ENCODE data around the gene UBXN4. TPM values are rescaled to one million over a fixed set of nuclear protein-coding genes. Genes with fewer than 3 reads are reported as not detected.

UBXN4 gene
- total and polyA plus RNA-seq, 2 donors from 2014 or later, result 33.0 to 96.8 TPM

GRCh38 chr2:135762022-135762421 lies 20.4 kb downstream of the UBXN4 start:
- H3K9me3 ChIP-seq (ENCODE audit: control insufficient read depth in 2 of 3, insufficient read depth in 1 of 3, low read length in 3 of 3), result peaks cover 0 to 4% (median 3%) of the 10 kb centered on the region in 3 donors
- H3K4me1 ChIP-seq (ENCODE audit: control insufficient read depth in 2 of 3, insufficient read depth in 2 of 3, low read depth in 1 of 3, low read length in 3 of 3), result no peaks in the 10 kb centered on the region
- H3K4me3 ChIP-seq (ENCODE audit: low read length in 3 of 3), result no peak overlapping the region
- H3K27ac ChIP-seq (ENCODE audit: low read depth in 2 of 2, low read length in 2 of 2), result no peak overlapping the region
- TF ChIP-seq CTCF (IDR thresholded peaks at IDR 0.05; ENCODE audit: borderline replicate concordance, extremely low read depth, insufficient read depth), result no peak
- peaks cover 11 to 31% (median 20%) of the 10 kb centered on the region in 3 donors for H3K36me3 ChIP-seq (ENCODE audit: control insufficient read depth in 2 of 3, insufficient read depth in 3 of 3, low read length in 3 of 3)
- DNase-seq (no peak), FAIRE-seq (no peak)
- intact Hi-C loops (cut with DNase I), result no loop called here
- H3K9ac ChIP-seq (ENCODE audit: low read length in 3 of 3), result no peak overlapping the region
- H3K27me3 ChIP-seq (ENCODE audit: control insufficient read depth, insufficient read depth, low read length), result no peaks in the 10 kb centered on the region

- Histone ChIP-seq H3K9me3 (ENCODE audit: control insufficient read depth in 2 of 3, insufficient read depth in 1 of 3, low read length in 3 of 3) (peaks cover 0 to 1% (median 0%) of the 10 kb centered on the region in 3 donors), H3K4me3 (ENCODE audit: low read length in 3 of 3) (no peak overlapping the region), H3K9ac (ENCODE audit: low read length in 3 of 3) (no peak overlapping the region), H3K4me1 (ENCODE audit: control insufficient read depth in 2 of 3, insufficient read depth in 2 of 3, low read depth in 1 of 3, low read length in 3 of 3) (no peaks in the 10 kb centered on the region), H3K36me3 (ENCODE audit: control insufficient read depth in 2 of 3, insufficient read depth in 3 of 3, low read length in 3 of 3) (peaks cover 8 to 29% (median 24%) of the 10 kb centered on the region in 3 donors), H3K27ac (ENCODE audit: low read depth in 2 of 2, low read length in 2 of 2) (no peak overlapping the region), H3K27me3 (ENCODE audit: control insufficient read depth, insufficient read depth, low read length) (no peaks in the 10 kb centered on the region)
- FAIRE-seq (no peak), DNase-seq (no peak)
- intact Hi-C loops (cut with DNase I), result no loop called here
- TF ChIP-seq CTCF (IDR thresholded peaks at IDR 0.05; ENCODE audit: borderline replicate concordance, extremely low read depth, insufficient read depth), result no peak
These were observed 20.9 kb downstream of the UBXN4 start for GRCh38 chr2:135762530-135762929.

- no peak for FAIRE-seq
- peaks cover 14 to 47% (median 21%) of the 10 kb centered on the region in 3 donors for H3K36me3 ChIP-seq (ENCODE audit: control insufficient read depth in 2 of 3, insufficient read depth in 3 of 3, low read length in 3 of 3)
These were observed 27.2 kb downstream of the UBXN4 start for GRCh38 chr2:135768863-135769262.

More at GRCh38 chr2:135768863-135769262, 27.2 kb downstream of the UBXN4 start:
- no peaks in the 10 kb centered on the region for H3K27me3 ChIP-seq (ENCODE audit: control insufficient read depth, insufficient read depth, low read length)
- TF ChIP-seq CTCF (IDR thresholded peaks at IDR 0.05; ENCODE audit: borderline replicate concordance, extremely low read depth, insufficient read depth), result no peak
- H3K9me3 ChIP-seq (ENCODE audit: control insufficient read depth in 2 of 3, insufficient read depth in 1 of 3, low read length in 3 of 3), result no peaks in the 10 kb centered on the region
- intact Hi-C loops (cut with DNase I), result no loop called here
- no peak for DNase-seq
- no peak overlapping the region for H3K9ac ChIP-seq (ENCODE audit: low read length in 3 of 3)
- H3K27ac ChIP-seq (ENCODE audit: low read depth in 2 of 2, low read length in 2 of 2), result no peak overlapping the region
- H3K4me3 ChIP-seq (ENCODE audit: low read length in 3 of 3), result no peak overlapping the region
- no peaks in the 10 kb centered on the region for H3K4me1 ChIP-seq (ENCODE audit: control insufficient read depth in 2 of 3, insufficient read depth in 2 of 3, low read depth in 1 of 3, low read length in 3 of 3)

Data from kidney (tissue), 14 donors.